ENCODE results near the gene EMID1. TPM values are rescaled to one million over a fixed set of nuclear protein-coding genes. Genes with fewer than 3 reads are reported as not detected.

The EMID1 gene
- total RNA-seq, 1 donor from 2014 or later: not detected

- ChIA-PET CTCF (no interaction called here), POLR2A (no interaction called here)
- TF ChIP-seq CTCF (IDR thresholded peaks at IDR 0.05): no peak
- no peak for DNase-seq
- Mint-ChIP-seq H3K4me1 (no peaks in the 10 kb centered on the region), H3K27ac (no peak overlapping the region), H3K4me3 (no peak overlapping the region), H3K9me3 (peaks cover 2% of the 10 kb centered on the region), H3K27me3 (peaks cover 25% of the 10 kb centered on the region), H3K36me3 (ENCODE audit: low read depth) (no peaks in the 10 kb centered on the region)
- no peak for ATAC-seq (ENCODE audit: low read depth)
- intact Hi-C loops (cut with micrococcal nuclease): no loop called here
Measured at GRCh38 chr22:29194184-29194583, 11.5 kb upstream of the EMID1 start.

- H3K9me3 Mint-ChIP-seq: peaks cover 2% of the 10 kb centered on the region
- ChIA-PET POLR2A (no interaction called here), CTCF (no interaction called here)
- no peak overlapping the region for H3K4me3 Mint-ChIP-seq
- DNase-seq: no peak
- H3K27ac Mint-ChIP-seq: no peak overlapping the region
- peaks cover 25% of the 10 kb centered on the region for H3K27me3 Mint-ChIP-seq
- intact Hi-C loops (cut with micrococcal nuclease): no loop called here
- no peaks in the 10 kb centered on the region for H3K4me1 Mint-ChIP-seq
- ATAC-seq (ENCODE audit: low read depth): no peak
- no peak for TF ChIP-seq CTCF (IDR thresholded peaks at IDR 0.05)
- no peaks in the 10 kb centered on the region for H3K36me3 Mint-ChIP-seq (ENCODE audit: low read depth)
Measured at GRCh38 chr22:29195118-29195963, 10.4 kb upstream of the EMID1 start.

GRCh38 chr22:29195964-29196666 is 9.6 kb upstream of the EMID1 start:
- no peak overlapping the region for H3K27ac Mint-ChIP-seq
- ATAC-seq (ENCODE audit: low read depth) (no peak), DNase-seq (no peak)
- no peak overlapping the region for H3K4me3 Mint-ChIP-seq
- H3K9me3 Mint-ChIP-seq: peaks cover 2% of the 10 kb centered on the region
- no peaks in the 10 kb centered on the region for H3K4me1 Mint-ChIP-seq
- intact Hi-C loops (cut with micrococcal nuclease): no loop called here
- no peak for TF ChIP-seq CTCF (IDR thresholded peaks at IDR 0.05)
- peaks cover 30% of the 10 kb centered on the region for H3K27me3 Mint-ChIP-seq
- CTCF ChIA-PET: no interaction called here
- POLR2A ChIA-PET: no interaction called here
- no peaks in the 10 kb centered on the region for H3K36me3 Mint-ChIP-seq (ENCODE audit: low read depth)

- Mint-ChIP-seq H3K27ac (no peak overlapping the region), H3K36me3 (ENCODE audit: low read depth) (no peaks in the 10 kb centered on the region), H3K27me3 (peaks cover 40% of the 10 kb centered on the region), H3K4me1 (peaks cover 2% of the 10 kb centered on the region), H3K9me3 (peaks cover 2% of the 10 kb centered on the region), H3K4me3 (no peak overlapping the region)
- ChIA-PET CTCF (no interaction called here), POLR2A (no interaction called here)
- DNase-seq (no peak), ATAC-seq (ENCODE audit: low read depth) (no peak)
- no peak for TF ChIP-seq CTCF (IDR thresholded peaks at IDR 0.05)
- intact Hi-C loops (cut with micrococcal nuclease): no loop called here
Measured at GRCh38 chr22:29197096-29197495, 8.6 kb upstream of the EMID1 start.

- ATAC-seq (ENCODE audit: low read depth) (no peak), DNase-seq (no peak)
- Mint-ChIP-seq H3K27me3 (peaks cover 46% of the 10 kb centered on the region), H3K4me1 (peaks cover 13% of the 10 kb centered on the region), H3K36me3 (ENCODE audit: low read depth) (no peaks in the 10 kb centered on the region), H3K9me3 (peaks cover 2% of the 10 kb centered on the region), H3K4me3 (no peak overlapping the region), H3K27ac (no peak overlapping the region)
- TF ChIP-seq CTCF (IDR thresholded peaks at IDR 0.05): no peak
- ChIA-PET CTCF (interaction anchor here (0.6 kb wide), 1 partner anchor 21 kb away, joined by 3 read pairs; no protein-coding TSS in a partner anchor), POLR2A (no interaction called here)
- intact Hi-C loops (cut with micrococcal nuclease): no loop called here
Measured at GRCh38 chr22:29198240-29198639, 7.5 kb upstream of the EMID1 start.

Measured in activated B cell treated with CpG ODN at 0.5 μM for 24 hours (primary cell).